Measurements from ENCODE around the gene GPC1.

The GPC1 gene

GRCh38 chr2:240503375-240503774, 67.9 kb downstream of the GPC1 start:
- H3K27ac ChIP-seq: no peak overlapping the region
- no peaks in the 10 kb centered on the region for H3K27me3 ChIP-seq
- peaks cover 0 to 43% (median 23%) of the 10 kb centered on the region in 3 donors for H3K36me3 ChIP-seq
- intact Hi-C loops (cut with DNase I; ENCODE audit: low total_unique reads): no loop called here
- no peak for TF ChIP-seq CTCF (IDR thresholded peaks at IDR 0.05)
- DNase-seq: no peak
- no peaks in the 10 kb centered on the region for H3K9me3 ChIP-seq
- no peak overlapping the region for H3K4me3 ChIP-seq
- H3K4me1 ChIP-seq: no peaks in the 10 kb centered on the region

DNA sequence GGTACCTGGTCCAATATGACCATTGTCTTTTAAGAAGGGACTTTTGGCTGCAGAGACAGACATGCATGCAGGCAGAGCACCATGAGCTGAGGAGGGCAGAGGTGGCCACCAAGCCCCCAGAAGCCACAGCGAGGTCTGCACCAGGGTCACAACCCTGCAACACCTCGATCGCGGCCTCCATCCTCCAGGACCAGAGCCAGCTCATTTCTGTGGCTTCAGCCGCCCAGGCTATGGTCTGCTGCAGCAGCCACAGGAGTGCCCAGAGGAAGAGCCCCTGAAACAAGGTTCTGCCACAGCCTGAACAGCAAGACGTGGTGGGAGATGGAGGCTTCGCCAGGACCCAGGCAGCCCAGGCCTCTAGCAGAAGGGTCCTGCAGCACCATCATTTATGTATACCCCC, 68.4 kb downstream of the GPC1 start:
- no peak overlapping the region for H3K4me3 ChIP-seq
- no peaks in the 10 kb centered on the region for H3K4me1 ChIP-seq
- TF ChIP-seq CTCF (IDR thresholded peaks at IDR 0.05): no peak
- no peak overlapping the region for H3K27ac ChIP-seq
- intact Hi-C loops (cut with DNase I; ENCODE audit: low total_unique reads): no loop called here
- no peaks in the 10 kb centered on the region for H3K9me3 ChIP-seq
- DNase-seq: no peak
- peaks cover 0 to 42% (median 19%) of the 10 kb centered on the region in 3 donors for H3K36me3 ChIP-seq
- no peaks in the 10 kb centered on the region for H3K27me3 ChIP-seq

DNA sequence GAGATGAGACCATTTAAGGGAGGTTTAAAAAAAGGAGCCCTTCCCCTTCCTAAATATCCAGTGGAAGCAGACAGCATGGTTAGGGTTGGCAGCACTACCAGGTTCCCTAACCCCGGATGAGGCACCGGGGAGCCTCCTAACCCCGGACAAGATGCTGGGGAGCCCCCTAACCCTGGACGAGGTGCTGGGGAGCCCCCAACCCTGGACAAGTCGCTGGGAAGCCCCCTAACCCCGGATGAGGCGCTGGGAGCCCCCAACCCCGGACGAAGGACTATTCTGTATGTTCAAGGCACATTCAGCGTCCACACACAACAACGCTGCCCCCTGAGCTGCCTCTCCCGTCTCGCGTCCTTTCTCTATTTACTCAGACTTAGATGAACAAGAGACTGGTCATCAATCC, 70.4 kb downstream of the GPC1 start:
- Histone ChIP-seq H3K36me3 (peaks cover 0 to 37% (median 4%) of the 10 kb centered on the region in 3 donors), H3K4me3 (no peak overlapping the region), H3K4me1 (no peaks in the 10 kb centered on the region), H3K27me3 (no peaks in the 10 kb centered on the region), H3K27ac (no peak overlapping the region), H3K9me3 (no peaks in the 10 kb centered on the region)
- no peak for TF ChIP-seq CTCF (IDR thresholded peaks at IDR 0.05)
- no peak for DNase-seq
- intact Hi-C loops (cut with DNase I; ENCODE audit: low total_unique reads): no loop called here

DNA sequence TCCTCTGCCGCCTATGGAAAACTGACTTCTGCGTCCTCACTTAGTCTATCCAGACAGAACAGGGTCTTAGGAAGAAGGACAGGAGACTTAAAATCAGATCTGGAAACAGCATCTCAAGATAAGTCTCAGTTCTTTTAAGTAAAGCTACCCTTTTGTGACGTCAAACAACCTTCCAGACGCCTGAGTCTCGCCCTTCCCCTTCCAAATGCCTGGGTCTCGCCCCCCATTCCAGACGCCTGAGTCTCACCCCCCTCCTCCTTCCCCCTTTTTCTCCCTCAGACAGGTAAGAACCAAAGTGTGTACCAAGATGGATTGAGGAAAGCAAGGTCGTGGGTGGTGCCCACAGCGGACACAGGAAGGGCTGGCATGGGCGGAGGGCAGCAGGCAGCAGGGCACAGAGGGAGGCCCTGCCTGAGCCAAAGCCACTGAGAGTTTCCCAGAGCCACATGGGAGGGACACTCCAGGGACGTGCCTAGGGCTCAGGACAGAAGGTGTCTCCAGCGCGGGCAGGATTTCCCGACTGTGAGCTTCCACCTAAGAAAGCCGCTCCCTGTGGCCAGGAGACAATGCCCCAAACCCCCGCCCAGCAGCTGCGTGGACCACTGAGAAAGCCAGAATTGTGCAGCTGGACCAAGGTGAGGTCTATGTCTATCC, 71.1 kb downstream of the GPC1 start:
- no peaks in the 10 kb centered on the region for H3K4me1 ChIP-seq
- H3K9me3 ChIP-seq: no peaks in the 10 kb centered on the region
- no peak overlapping the region for H3K27ac ChIP-seq
- no peak overlapping the region for H3K4me3 ChIP-seq
- TF ChIP-seq CTCF (IDR thresholded peaks at IDR 0.05): no peak
- DNase-seq: no peak
- no peaks in the 10 kb centered on the region for H3K27me3 ChIP-seq
- peaks cover 0 to 36% (median 7%) of the 10 kb centered on the region in 3 donors for H3K36me3 ChIP-seq
- intact Hi-C loops (cut with DNase I; ENCODE audit: low total_unique reads): no loop called here

- Histone ChIP-seq H3K36me3 (peaks cover 0 to 43% (median 13%) of the 10 kb centered on the region in 3 donors), H3K4me3 (no peak overlapping the region), H3K4me1 (no peaks in the 10 kb centered on the region), H3K9me3 (no peaks in the 10 kb centered on the region), H3K27me3 (no peaks in the 10 kb centered on the region), H3K27ac (no peak overlapping the region)
- no peak for DNase-seq
- TF ChIP-seq CTCF (IDR thresholded peaks at IDR 0.05): no peak
- intact Hi-C loops (cut with DNase I; ENCODE audit: low total_unique reads): no loop called here
Measured at GRCh38 chr2:240507060-240507777, 71.8 kb downstream of the GPC1 start.

All from tibial artery (tissue), 4 donors.